HG03342 (cell line): Measurements from ENCODE around the gene CLIP1.
A peak's percentile ranks its signal among the peaks of the same experiment; 100 is the strongest.
"Not testable (repeated sequence)": the region's sequence is repeated elsewhere in the genome, so short reads cannot be mapped to it uniquely, and the experiment has no call there.

Experiments used
- ATAC-seq: cut with Tn5 transposase; IDR thresholded peaks from one replicate; pipeline ENCODE4 v1.9.1; 2021; ENCODE audit warnings: mild to moderate bottlenecking, moderate library complexity; ENCODE audit not compliant: unreplicated experiment

Gene CLIP1

GRCh38 chr12:122265476-122265875 lies 157.0 kb downstream of the CLIP1 start:
- ATAC-seq: peak; percentile 9

- not testable (repeated sequence) for ATAC-seq
Observed at GRCh38 chr12:122260735-122261134, 161.7 kb downstream of the CLIP1 start.

- ATAC-seq: not testable (repeated sequence)
Observed at GRCh38 chr12:122258939-122259338, 163.5 kb downstream of the CLIP1 start.

GRCh38 chr12:122258462-122258861 lies 164.0 kb downstream of the CLIP1 start:
- ATAC-seq: not testable (repeated sequence)

GRCh38 chr12:122250536-122250935 lies 171.9 kb downstream of the CLIP1 start:
- no peak for ATAC-seq

- ATAC-seq: no peak
Observed at GRCh38 chr12:122250047-122250446, 172.4 kb downstream of the CLIP1 start.

GRCh38 chr12:122245553-122245952 lies 176.9 kb downstream of the CLIP1 start:
- ATAC-seq: no peak

- no peak for ATAC-seq
Observed at GRCh38 chr12:122244565-122245371, 177.7 kb downstream of the CLIP1 start.

GRCh38 chr12:122243965-122244364 lies 178.5 kb downstream of the CLIP1 start:
- ATAC-seq: no peak

- no peak for ATAC-seq
Observed at GRCh38 chr12:122238861-122239260, 183.6 kb downstream of the CLIP1 start.

GRCh38 chr12:122235741-122236140 lies 186.7 kb downstream of the CLIP1 start:
- no peak for ATAC-seq

- ATAC-seq: no peak
Observed at GRCh38 chr12:122232691-122233090, 189.8 kb downstream of the CLIP1 start.

- no peak for ATAC-seq
Observed at GRCh38 chr12:122230798-122231197, 191.7 kb downstream of the CLIP1 start.

GRCh38 chr12:122228092-122228491 lies 194.4 kb downstream of the CLIP1 start:
- ATAC-seq: no peak

- no peak for ATAC-seq
Observed at GRCh38 chr12:122227341-122227740, 195.1 kb downstream of the CLIP1 start.

- no peak for ATAC-seq
Observed at GRCh38 chr12:122226366-122227125, 195.9 kb downstream of the CLIP1 start.

- ATAC-seq: peak; percentile 91
Observed at GRCh38 chr12:122225683-122226365, 196.6 kb downstream of the CLIP1 start, which contains the start of gene DIABLO. TSS of gene DIABLO (minus strand) at chr12:122226052. CDS start at chr12:122226014, 38 bp downstream.
